Loucy (cell line): ENCODE results near the gene MXD3.

Experiments used
- H2AFZ ChIP-seq: fragments of 200-600 bp; sonication (generic); 2 replicates; pipeline ENCODE4 v1.6.0; 2016; ENCODE audit warnings: antibody characterized with exemption, mild to moderate bottlenecking, low read length, moderate library complexity
- H3F3A ChIP-seq: fragments of 200-600 bp; 2 replicates; pipeline ENCODE4 v1.6.0; 2016; ENCODE audit warnings: antibody characterized with exemption, low read depth, mild to moderate bottlenecking
- H3K27me3 ChIP-seq: fragments of 200-600 bp; sonication (generic); 2 replicates; pipeline ENCODE4 v1.6.1; 2014; ENCODE audit warnings: low read length, mild to moderate bottlenecking; ENCODE audit not compliant: insufficient read depth, poor library complexity, severe bottlenecking
- H3K36me3 ChIP-seq: fragments of 200-600 bp; sonication (generic); 2 replicates; pipeline ENCODE4 v1.6.1; 2016; ENCODE audit warnings: low read length; ENCODE audit not compliant: insufficient read depth
- H3K4me1 ChIP-seq: fragments of 200-600 bp; sonication (generic); 2 replicates; pipeline ENCODE4 v1.5.1; 2014; ENCODE audit warnings: low read length, mild to moderate bottlenecking; ENCODE audit not compliant: insufficient read depth, poor library complexity, severe bottlenecking
- H3K4me2 ChIP-seq: fragments of 200-600 bp; sonication (generic); 2 replicates; pipeline ENCODE4 v1.6.0; 2014; ENCODE audit warnings: antibody characterized with exemption, low read length, low read depth, mild to moderate bottlenecking; ENCODE audit not compliant: poor library complexity, severe bottlenecking
- H3K4me3 ChIP-seq: fragments of 200-600 bp; sonication (generic); 2 replicates; pipeline ENCODE4 v1.5.1; 2014; ENCODE audit warnings: low read length, mild to moderate bottlenecking, mixed read lengths; ENCODE audit not compliant: poor library complexity, severe bottlenecking
- H3K79me2 ChIP-seq: fragments of 200-600 bp; sonication (generic); 2 replicates; pipeline ENCODE4 v1.6.1; 2014; ENCODE audit warnings: low read length; ENCODE audit not compliant: insufficient read depth
- H3K9ac ChIP-seq: fragments of 200-600 bp; sonication (generic); 2 replicates; pipeline ENCODE4 v1.6.0; 2014; ENCODE audit warnings: mild to moderate bottlenecking, low read depth, low read length, moderate library complexity; ENCODE audit not compliant: poor library complexity, severe bottlenecking
- H3K9me2 ChIP-seq: fragments of 200-600 bp; sonication (generic); replicated peaks from 2 replicates; pipeline ENCODE4 v1.6.1; 2016; ENCODE audit warnings: low read depth, low read length, mixed read lengths
- H3K9me3 ChIP-seq: fragments of 200-600 bp; sonication (generic); 2 replicates; pipeline ENCODE4 v1.6.1; 2014; ENCODE audit warnings: mild to moderate bottlenecking, antibody characterized with exemption, low read length, low read depth; ENCODE audit not compliant: insufficient read depth
- H4K20me1 ChIP-seq: fragments of 200-600 bp; sonication (generic); 2 replicates; pipeline ENCODE4 v1.6.0; 2014; ENCODE audit warnings: antibody characterized with exemption, low read length, mild to moderate bottlenecking; ENCODE audit not compliant: insufficient read depth, poor library complexity, severe bottlenecking
- EZH2phosphoT487 ChIP-seq: fragments of 200-600 bp; IDR thresholded peaks from 2 replicates; pipeline ENCODE4 v1.6.1; 2018; ENCODE audit warnings: antibody characterized with exemption, mild to moderate bottlenecking, moderate library complexity, borderline replicate concordance
- TF ChIP-seq, protein P1 (sequence below): fragments of 200-600 bp; sonication (generic); conservative IDR thresholded peaks from 2 replicates; pipeline ENCODE4 v1.5.1; 2014; ENCODE audit warnings: mild to moderate bottlenecking, antibody characterized with exemption, low read length

MXD3 gene

GRCh38 chr5:177313561-177314259 lies 2.0 kb upstream of the MXD3 start:
- Histone ChIP-seq H3K9ac (peak overlapping the region; percentile 89), H2AFZ (no peak overlapping the region), H3K4me1 (peaks cover 17% of the 10 kb centered on the region), H3K9me3 (no peaks in the 10 kb centered on the region), H3K4me2 (peak overlapping the region; percentile 90), H3K27me3 (no peaks in the 10 kb centered on the region), H3K4me3 (peak overlapping the region; percentile 83), H4K20me1 (peaks cover 18% of the 10 kb centered on the region), H3K9me2 (no peaks in the 10 kb centered on the region), H3K79me2 (peaks cover 35% of the 10 kb centered on the region), H3K36me3 (no peaks in the 10 kb centered on the region), H3F3A (no peaks in the 10 kb centered on the region)
- no peak for TF ChIP-seq EZH2phosphoT487
- TF ChIP-seq, protein P1, sequence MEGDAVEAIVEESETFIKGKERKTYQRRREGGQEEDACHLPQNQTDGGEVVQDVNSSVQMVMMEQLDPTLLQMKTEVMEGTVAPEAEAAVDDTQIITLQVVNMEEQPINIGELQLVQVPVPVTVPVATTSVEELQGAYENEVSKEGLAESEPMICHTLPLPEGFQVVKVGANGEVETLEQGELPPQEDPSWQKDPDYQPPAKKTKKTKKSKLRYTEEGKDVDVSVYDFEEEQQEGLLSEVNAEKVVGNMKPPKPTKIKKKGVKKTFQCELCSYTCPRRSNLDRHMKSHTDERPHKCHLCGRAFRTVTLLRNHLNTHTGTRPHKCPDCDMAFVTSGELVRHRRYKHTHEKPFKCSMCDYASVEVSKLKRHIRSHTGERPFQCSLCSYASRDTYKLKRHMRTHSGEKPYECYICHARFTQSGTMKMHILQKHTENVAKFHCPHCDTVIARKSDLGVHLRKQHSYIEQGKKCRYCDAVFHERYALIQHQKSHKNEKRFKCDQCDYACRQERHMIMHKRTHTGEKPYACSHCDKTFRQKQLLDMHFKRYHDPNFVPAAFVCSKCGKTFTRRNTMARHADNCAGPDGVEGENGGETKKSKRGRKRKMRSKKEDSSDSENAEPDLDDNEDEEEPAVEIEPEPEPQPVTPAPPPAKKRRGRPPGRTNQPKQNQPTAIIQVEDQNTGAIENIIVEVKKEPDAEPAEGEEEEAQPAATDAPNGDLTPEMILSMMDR: no peak

DNA sequence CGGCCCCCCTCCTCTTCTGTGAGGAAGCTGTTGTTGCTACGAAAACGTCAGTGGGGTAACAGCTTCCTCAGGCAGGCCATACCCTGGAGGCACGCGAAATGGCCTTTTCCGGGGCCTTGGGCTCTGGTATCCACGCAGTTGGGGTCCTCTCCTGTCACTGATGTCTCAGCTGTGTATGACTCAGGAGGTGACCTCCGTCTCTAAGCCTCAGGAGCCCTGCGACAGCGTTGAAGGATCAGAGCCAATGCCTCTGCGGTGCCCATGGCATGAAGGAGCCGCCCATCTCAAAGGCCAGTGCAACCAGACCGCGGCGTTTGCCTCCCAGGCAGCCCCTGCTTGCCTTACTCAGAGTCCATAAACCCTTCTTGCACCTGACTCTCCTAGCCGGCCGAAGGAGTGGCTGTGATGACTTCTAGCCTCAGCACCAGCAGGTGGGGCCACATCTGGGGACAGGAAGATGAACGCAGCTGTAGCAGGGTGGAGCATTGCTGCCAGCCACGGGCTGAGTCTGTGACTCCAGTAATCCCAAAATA lies 1.0 kb upstream of the MXD3 start:
- peak overlapping the region; percentile 83 for H3K4me3 ChIP-seq
- H3F3A ChIP-seq: no peaks in the 10 kb centered on the region
- no peak for TF ChIP-seq EZH2phosphoT487
- TF ChIP-seq, protein P1: peak; percentile 21; the same call in 1 of the 2 replicates
- H3K9me2 ChIP-seq: no peaks in the 10 kb centered on the region
- H3K4me1 ChIP-seq: peaks cover 17% of the 10 kb centered on the region
- no peak overlapping the region for H2AFZ ChIP-seq
- no peaks in the 10 kb centered on the region for H3K36me3 ChIP-seq
- H3K79me2 ChIP-seq: peaks cover 43% of the 10 kb centered on the region
- no peaks in the 10 kb centered on the region for H3K27me3 ChIP-seq
- H3K4me2 ChIP-seq: peak overlapping the region; percentile 90
- no peaks in the 10 kb centered on the region for H3K9me3 ChIP-seq
- peak overlapping the region; percentile 89 for H3K9ac ChIP-seq
- peaks cover 19% of the 10 kb centered on the region for H4K20me1 ChIP-seq

- no peaks in the 10 kb centered on the region for H3K9me2 ChIP-seq
- peaks cover 19% of the 10 kb centered on the region for H4K20me1 ChIP-seq
- H3K4me3 ChIP-seq: peak overlapping the region; percentile 83
- peak overlapping the region; percentile 85 for H3K4me2 ChIP-seq
- no peaks in the 10 kb centered on the region for H3F3A ChIP-seq
- H3K27me3 ChIP-seq: no peaks in the 10 kb centered on the region
- no peak for TF ChIP-seq EZH2phosphoT487
- TF ChIP-seq, protein P1: no peak
- H3K9ac ChIP-seq: peak overlapping the region; percentile 89
- peaks cover 44% of the 10 kb centered on the region for H3K79me2 ChIP-seq
- H3K9me3 ChIP-seq: no peaks in the 10 kb centered on the region
- H2AFZ ChIP-seq: no peak overlapping the region
- H3K36me3 ChIP-seq: no peaks in the 10 kb centered on the region; the same call in 1 of the 2 replicates
- H3K4me1 ChIP-seq: peaks cover 17% of the 10 kb centered on the region
Observed at GRCh38 chr5:177311392-177311722, 341 bp downstream of the MXD3 start.
